Tibial nerve (tissue), 4 donors: ENCODE measurements around the gene HMCN1. TPM values are rescaled to one million over a fixed set of nuclear protein-coding genes. Genes with fewer than 3 reads are reported as not detected.

Source experiments
- DNase-seq, 2 donors: peaks; one replicate each; pipeline ENCODE4 v3.0.0-alpha.2; 2019; ENCODE audit warnings: low spot score in 2 of 2
- H3K27ac ChIP-seq, 4 donors: fragments of 200-600 bp; sonication (generic) in 3 of 4; one replicate each; pipeline ENCODE4 v1.5.1; 2017 to 2019; ENCODE audit warnings: mild to moderate bottlenecking in 1 of 4
- H3K27me3 ChIP-seq, 2 donors: fragments of 200-600 bp; sonication (generic) in 1 of 2; one replicate each; pipeline versions ENCODE4 v1.5.1 to v1.6.0; 2017 to 2019
- H3K36me3 ChIP-seq, 3 donors: fragments of 200-600 bp; sonication (generic); one replicate each; pipeline ENCODE4 v1.5.1; 2018 to 2019
- H3K4me1 ChIP-seq, 4 donors: fragments of 200-600 bp; sonication (generic) in 3 of 4; one replicate each; pipeline ENCODE4 v1.5.1; 2017 to 2019
- H3K4me3 ChIP-seq, 4 donors: fragments of 200-600 bp; sonication (generic) in 3 of 4; one replicate each; pipeline ENCODE4 v1.5.1; 2017 to 2019; ENCODE audit warnings: mild to moderate bottlenecking in 1 of 4, moderate library complexity in 1 of 4
- H3K9me3 ChIP-seq, 4 donors: fragments of 200-600 bp; sonication (generic) in 3 of 4; one replicate each; pipeline ENCODE4 v1.5.1; 2017 to 2019
- CTCF ChIP-seq, 5 experiments: fragments of 200-600 bp in 3 of 5; fragments of 450-650 bp in 2 of 5; sonication (generic) in 3 of 5; IDR thresholded peaks; one replicate each; pipeline ENCODE4 v1.5.1; 2016 to 2019; ENCODE audit warnings: antibody characterized with exemption in 5 of 5, mild to moderate bottlenecking in 3 of 5, moderate library complexity in 2 of 5
- EP300 ChIP-seq, 2 donors: sonication (generic); formaldehyde crosslinking; IDR thresholded peaks; one replicate each; pipeline ENCODE4 v1.6.1; 2017; ENCODE audit warnings: antibody characterized with exemption in 2 of 2, mild to moderate bottlenecking in 1 of 2
- POLR2A ChIP-seq, 2 donors: fragments of 450-650 bp; IDR thresholded peaks; one replicate each; pipeline ENCODE4 v1.6.1; 2017; ENCODE audit warnings: antibody characterized with exemption in 2 of 2, mild to moderate bottlenecking in 2 of 2, moderate library complexity in 2 of 2
- WGBS, 2 donors: methylation state at CpG; one replicate each; pipeline ENCODE4 v1.1.5; 2018; 5-methylcytosine and 5-hydroxymethylcytosine counted together
- total RNA-seq, 4 donors: library from RNA; depleted of rRNA; stranded (reverse); fragments of >200 nt; gene quantifications; one replicate each; pipeline ENCODE4 v1.1.0, GENCODE V29; 2016

Gene HMCN1
- total RNA-seq, 4 donors from 2014 or later, result 2.1 to 13.3 (median 3.9) TPM

- H3K27me3 ChIP-seq, result no peaks in the 10 kb centered on the region
- no peaks in the 10 kb centered on the region for H3K9me3 ChIP-seq
- no peak for DNase-seq
- 72 to 87% methylated on average over 3 of the region's 3 CpGs for WGBS, 2 donors
- no peaks in the 10 kb centered on the region for H3K36me3 ChIP-seq
- H3K4me3 ChIP-seq, result no peak overlapping the region
- no peak overlapping the region for H3K27ac ChIP-seq
- H3K4me1 ChIP-seq, result peaks cover 0 to 11% (median 0%) of the 10 kb centered on the region in 4 donors
- TF ChIP-seq POLR2A (IDR thresholded peaks at IDR 0.05) (no peak), CTCF (IDR thresholded peaks at IDR 0.05) (no peak), EP300 (IDR thresholded peaks at IDR 0.05) (no peak)
Measured at GRCh38 chr1:185843297-185843869, 109.2 kb downstream of the HMCN1 start.

GRCh38 chr1:185843986-185844385, 109.8 kb downstream of the HMCN1 start:
- TF ChIP-seq CTCF (IDR thresholded peaks at IDR 0.05) (no peak), EP300 (IDR thresholded peaks at IDR 0.05) (no peak), POLR2A (IDR thresholded peaks at IDR 0.05) (no peak)
- WGBS, 2 donors, result 22 to 35% methylated on average over 1 of the region's 1 CpG
- Histone ChIP-seq H3K9me3 (no peaks in the 10 kb centered on the region), H3K27me3 (no peaks in the 10 kb centered on the region), H3K27ac (no peak overlapping the region), H3K36me3 (no peaks in the 10 kb centered on the region), H3K4me1 (peaks cover 0 to 11% (median 0%) of the 10 kb centered on the region in 4 donors), H3K4me3 (no peak overlapping the region)
- no peak for DNase-seq

- Histone ChIP-seq H3K36me3 (no peaks in the 10 kb centered on the region), H3K4me1 (peaks cover 0 to 11% (median 0%) of the 10 kb centered on the region in 4 donors), H3K27ac (no peak overlapping the region), H3K4me3 (no peak overlapping the region), H3K9me3 (no peaks in the 10 kb centered on the region), H3K27me3 (no peaks in the 10 kb centered on the region)
- no peak for DNase-seq
- TF ChIP-seq EP300 (IDR thresholded peaks at IDR 0.05), result no peak
- no peak for TF ChIP-seq CTCF (IDR thresholded peaks at IDR 0.05)
- no peak for TF ChIP-seq POLR2A (IDR thresholded peaks at IDR 0.05)
- WGBS, 2 donors, result 74 to 79% methylated on average over 4 of the region's 4 CpGs
Measured at GRCh38 chr1:185846672-185847444, 112.7 kb downstream of the HMCN1 start.

GRCh38 chr1:185849014-185849413, 114.8 kb downstream of the HMCN1 start:
- Histone ChIP-seq H3K27me3 (no peaks in the 10 kb centered on the region), H3K4me1 (peaks cover 0 to 4% (median 0%) of the 10 kb centered on the region in 4 donors), H3K4me3 (no peak overlapping the region), H3K27ac (no peak overlapping the region), H3K36me3 (no peaks in the 10 kb centered on the region), H3K9me3 (no peaks in the 10 kb centered on the region)
- 88 to 91% methylated on average over 1 of the region's 1 CpG for WGBS, 2 donors
- no peak for TF ChIP-seq POLR2A (IDR thresholded peaks at IDR 0.05)
- TF ChIP-seq EP300 (IDR thresholded peaks at IDR 0.05), result no peak
- no peak for TF ChIP-seq CTCF (IDR thresholded peaks at IDR 0.05)
- DNase-seq, result no peak

- TF ChIP-seq CTCF (IDR thresholded peaks at IDR 0.05) (no peak), EP300 (IDR thresholded peaks at IDR 0.05) (no peak), POLR2A (IDR thresholded peaks at IDR 0.05) (no peak)
- Histone ChIP-seq H3K27ac (no peak overlapping the region), H3K9me3 (no peaks in the 10 kb centered on the region), H3K27me3 (no peaks in the 10 kb centered on the region), H3K4me1 (no peaks in the 10 kb centered on the region), H3K36me3 (no peaks in the 10 kb centered on the region), H3K4me3 (no peak overlapping the region)
- WGBS, 2 donors, result 61 to 85% methylated on average over 1 of the region's 1 CpG
- DNase-seq, result no peak
Measured at GRCh38 chr1:185850366-185850765, 116.2 kb downstream of the HMCN1 start.
